GM19240 (cell line): ENCODE results near the gene RABGGTB.
"Not testable (repeated sequence)": the region's sequence is repeated elsewhere in the genome, so short reads cannot be mapped to it uniquely, and the experiment has no call there.

ENCODE experiments used
- DNase-seq: peaks from one replicate; pipeline ENCODE4 v3.0.0; 2011; ENCODE audit warnings: low spot score; ENCODE audit not compliant: insufficient read length

Gene RABGGTB

GRCh38 chr1:75785983-75786853, at the start of gene RABGGTB:
RABGGTB (plus strand) TSS chr1:75786256; CDS start chr1:75786272, 16 bp downstream.
- DNase-seq, result peak; percentile 61

GRCh38 chr1:75742047-75742625, 43.9 kb upstream of the RABGGTB start:
- no peak for DNase-seq

- DNase-seq, result peak; percentile 6
These were observed 40.8 kb upstream of the RABGGTB start for GRCh38 chr1:75745276-75745675.

GRCh38 chr1:75757210-75757609, 28.8 kb upstream of the RABGGTB start:
- DNase-seq, result not testable (repeated sequence)

GRCh38 chr1:75758543-75758942, 27.5 kb upstream of the RABGGTB start:
- DNase-seq, result not testable (repeated sequence)

- no peak for DNase-seq
These were observed 21.9 kb upstream of the RABGGTB start for GRCh38 chr1:75764057-75764655.

- no peak for DNase-seq
These were observed 20.2 kb upstream of the RABGGTB start for GRCh38 chr1:75765697-75766355.

GRCh38 chr1:75768016-75768415, 18.0 kb upstream of the RABGGTB start:
- no peak for DNase-seq

- DNase-seq, result no peak
These were observed 15.3 kb upstream of the RABGGTB start for GRCh38 chr1:75770761-75771160.

GRCh38 chr1:75771978-75772377, 14.1 kb upstream of the RABGGTB start:
- DNase-seq, result no peak

- DNase-seq, result not testable (repeated sequence)
These were observed 8.2 kb upstream of the RABGGTB start for GRCh38 chr1:75777812-75778211.

- not testable (repeated sequence) for DNase-seq
These were observed 7.4 kb upstream of the RABGGTB start for GRCh38 chr1:75778694-75779093.

GRCh38 chr1:75780183-75780582, 5.9 kb upstream of the RABGGTB start:
- not testable (repeated sequence) for DNase-seq

GRCh38 chr1:75783920-75784319, 2.1 kb upstream of the RABGGTB start:
- DNase-seq, result not testable (repeated sequence)

- DNase-seq, result no peak
These were observed 605 bp upstream of the RABGGTB start for GRCh38 chr1:75785320-75785982.

- DNase-seq, result no peak
These were observed 941 bp downstream of the RABGGTB start for GRCh38 chr1:75786901-75787493.

- DNase-seq, result no peak
These were observed 1.5 kb downstream of the RABGGTB start for GRCh38 chr1:75787524-75787923.

- DNase-seq, result no peak
These were observed 3.9 kb downstream of the RABGGTB start for GRCh38 chr1:75789988-75790387.

- no peak for DNase-seq
These were observed 5.0 kb downstream of the RABGGTB start for GRCh38 chr1:75791022-75791421.

GRCh38 chr1:75792091-75792490, 6.0 kb downstream of the RABGGTB start:
- DNase-seq, result no peak

GRCh38 chr1:75794382-75794781, 8.3 kb downstream of the RABGGTB start:
- no peak for DNase-seq
